Stimulated activated CD8-positive, alpha-beta memory T cell treated with anti-CD3 and anti-CD28 coated beads, Interleukin-12 subunit alpha, Interleukin-12 subunit beta, amount 100 ng/mL, for 24 hours (primary cell): ENCODE results near the gene TMEM119.

ENCODE experiments used
- DNase-seq: peaks from one replicate; pipeline ENCODE4 v3.0.0-alpha.2; 2020; ENCODE audit errors: extremely low read depth

TMEM119 gene

DNA sequence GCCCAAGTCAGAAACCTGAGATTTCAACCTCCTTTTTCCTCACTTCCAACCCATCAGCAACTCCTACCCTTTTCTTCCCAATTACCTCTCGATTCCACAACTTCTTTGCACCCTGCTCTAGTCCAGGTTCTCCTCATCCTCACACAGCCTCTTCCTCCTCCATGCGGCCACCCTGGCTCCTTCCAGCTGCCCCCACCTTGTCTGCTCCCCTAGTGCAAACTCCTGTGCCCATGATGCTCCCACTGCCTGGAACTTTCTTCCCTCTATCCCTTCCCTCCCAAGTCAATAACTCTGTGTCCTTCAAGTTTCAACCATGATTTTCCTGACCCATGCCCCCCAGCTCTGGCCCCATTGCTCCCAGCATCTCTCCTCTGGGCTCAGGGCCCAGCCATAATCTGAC lies 18.5 kb upstream of the TMEM119 start:
- no peak for DNase-seq

DNA sequence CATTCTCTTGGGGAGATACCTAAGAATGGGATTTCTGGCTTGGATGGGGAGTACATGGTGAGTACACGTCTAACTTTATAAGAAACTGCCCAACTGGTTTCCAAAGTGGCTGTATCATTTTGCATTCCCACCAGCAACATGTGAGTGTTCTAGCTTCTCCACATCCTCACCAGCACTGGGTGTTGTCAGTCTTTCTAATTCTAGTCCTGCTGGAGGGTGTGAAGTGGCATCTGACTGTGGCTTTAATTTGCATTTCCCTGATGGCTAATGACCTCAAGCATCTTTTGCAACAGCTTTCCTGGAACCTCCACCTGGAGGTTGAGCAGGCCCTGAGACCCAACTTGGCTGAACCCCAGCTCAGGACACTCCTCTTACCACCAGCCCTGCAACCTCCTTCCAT lies 18.0 kb upstream of the TMEM119 start:
- no peak for DNase-seq

DNA sequence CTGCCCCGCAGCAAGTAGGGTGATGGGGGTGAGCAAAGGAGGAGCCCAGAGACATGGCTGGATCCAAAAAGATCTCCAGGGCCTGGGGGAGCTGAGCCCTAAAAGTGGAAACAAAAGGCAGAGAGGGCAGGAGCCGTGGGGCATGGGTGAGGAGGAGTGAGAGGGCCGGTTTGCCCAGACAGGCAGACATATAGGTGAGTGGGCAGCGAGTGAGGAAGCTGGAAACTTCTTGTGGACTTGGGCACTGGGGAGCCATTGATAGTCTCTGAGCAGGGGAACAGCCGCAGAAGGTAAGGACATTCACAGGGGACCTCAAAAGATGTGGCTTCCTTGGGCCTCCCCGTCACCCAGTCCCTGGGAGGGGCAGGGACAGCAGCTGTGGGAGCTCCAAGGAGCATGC lies 16.8 kb upstream of the TMEM119 start:
- DNase-seq = no peak

DNA sequence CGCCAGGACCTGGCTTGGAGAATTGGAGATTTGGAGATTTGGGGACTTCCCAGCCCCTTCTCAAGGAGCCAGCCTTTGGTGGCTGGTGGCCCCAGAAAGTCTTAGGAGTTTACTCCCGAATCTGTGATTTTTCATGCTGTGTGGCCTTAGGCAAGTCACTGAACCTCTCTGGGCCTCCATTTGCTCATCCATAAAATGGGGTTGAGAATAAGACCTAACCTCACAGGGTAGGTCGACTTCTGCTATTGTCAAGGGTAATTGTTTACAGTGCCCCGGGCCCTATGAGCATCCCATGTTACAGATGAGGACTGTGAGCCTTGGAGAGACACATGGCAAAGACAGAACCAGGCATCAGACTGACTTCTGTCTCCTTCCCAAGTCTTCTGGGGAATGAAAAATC lies 16.2 kb upstream of the TMEM119 start:
- DNase-seq = no peak

DNA sequence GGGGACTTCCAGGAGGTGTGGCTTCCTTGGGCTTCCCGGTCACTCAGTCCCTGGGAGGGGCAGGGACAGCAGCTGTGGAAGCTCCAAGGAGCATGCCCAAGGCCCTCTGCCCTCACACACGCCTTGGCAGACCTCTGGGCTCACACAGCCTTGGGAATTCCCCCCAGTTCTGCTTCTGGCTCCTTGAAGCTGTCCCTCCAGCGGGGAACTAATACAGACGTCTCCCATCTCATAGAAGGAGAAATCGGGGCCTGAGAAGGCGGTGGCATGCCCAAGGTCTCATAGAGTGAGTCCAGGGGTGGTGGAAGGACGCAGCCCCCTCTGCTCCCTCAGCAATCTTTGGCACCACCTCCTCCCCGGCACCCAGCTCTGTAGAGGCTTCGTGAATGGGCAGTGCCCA lies 15.7 kb upstream of the TMEM119 start:
- no peak for DNase-seq

DNA sequence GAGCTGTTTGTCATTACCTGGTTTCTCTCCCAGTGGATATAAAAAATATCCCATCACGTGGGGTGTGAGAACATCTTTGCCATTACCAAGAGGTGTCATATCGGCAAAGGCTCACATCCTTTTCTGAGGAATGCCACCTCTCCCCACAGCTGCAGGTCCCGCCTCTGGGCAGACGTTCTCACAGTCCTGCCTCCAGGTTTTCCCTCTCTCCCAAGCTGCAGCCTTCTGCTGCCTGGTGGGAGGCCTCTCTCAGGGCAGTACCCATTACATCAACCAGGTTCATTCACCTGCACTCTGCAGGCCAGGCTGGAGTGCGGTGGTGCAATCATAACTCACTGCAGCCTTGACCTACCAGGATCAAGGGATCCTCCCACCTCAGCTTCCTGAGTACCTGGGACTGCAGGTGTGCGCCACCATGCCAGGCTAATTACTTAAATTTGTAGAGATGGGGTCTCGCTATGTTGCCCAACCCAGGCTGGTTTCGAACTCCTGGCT lies 15.0 kb upstream of the TMEM119 start:
- no peak for DNase-seq

DNA sequence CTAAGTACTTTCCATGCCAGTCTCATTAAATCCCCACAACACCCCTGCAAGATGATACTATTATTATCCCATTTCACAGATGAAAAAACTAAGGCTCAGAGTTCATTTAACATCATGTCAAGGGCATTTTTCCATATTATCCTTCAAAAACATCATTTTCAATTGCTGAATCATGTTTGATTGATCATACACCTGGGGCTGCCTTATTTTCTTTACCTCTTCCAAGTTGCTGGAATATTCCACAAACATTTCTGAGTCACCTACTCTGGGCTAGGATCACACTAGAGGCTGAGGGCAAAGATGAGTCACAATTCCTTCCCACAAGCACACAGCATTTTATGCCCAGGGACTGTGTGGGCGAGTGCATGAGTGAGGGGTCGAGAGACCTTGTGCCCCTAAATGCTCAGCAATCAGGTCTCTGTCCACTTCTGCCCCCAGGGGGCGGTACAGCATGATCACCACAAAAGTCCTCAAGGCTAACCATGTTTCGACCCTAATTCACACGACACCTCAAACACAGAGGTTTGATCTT lies 14.1 kb upstream of the TMEM119 start:
- DNase-seq = no peak

DNA sequence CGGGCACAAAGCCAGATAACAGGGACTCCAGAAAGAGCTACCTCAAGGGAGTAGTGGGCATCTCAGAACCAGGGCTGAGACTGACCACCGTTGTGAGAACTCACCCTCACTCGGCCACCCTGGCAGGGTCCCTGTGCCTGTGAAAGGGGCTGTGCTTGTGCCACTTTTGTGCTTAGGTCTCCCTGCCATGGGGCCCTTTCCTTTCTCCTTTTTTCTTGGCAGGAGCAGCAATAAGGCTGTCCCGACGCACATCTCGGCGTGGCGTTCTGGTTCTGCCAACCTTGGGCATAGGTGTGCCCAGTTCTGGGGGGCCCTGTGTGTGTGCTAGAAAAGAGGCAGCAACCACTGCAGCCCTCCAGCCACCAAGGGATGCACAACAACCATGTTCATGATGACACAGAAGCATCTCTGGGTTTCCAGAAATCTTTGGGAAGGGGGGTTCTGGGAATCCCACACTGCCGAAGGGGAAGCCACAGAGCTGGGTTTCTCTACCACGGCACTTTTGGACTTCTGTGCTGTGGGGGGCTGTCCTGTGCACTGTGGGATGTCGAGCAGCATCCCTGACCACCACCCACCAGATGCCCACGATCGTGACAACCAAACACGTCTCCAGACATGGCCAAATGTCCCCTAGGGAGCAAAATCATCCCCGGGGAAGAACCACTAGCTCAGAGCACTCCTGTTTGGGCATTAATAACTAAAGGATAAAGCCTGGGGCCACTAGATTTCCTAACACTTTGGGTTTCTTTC lies 13.1 kb upstream of the TMEM119 start:
- DNase-seq = no peak

DNA sequence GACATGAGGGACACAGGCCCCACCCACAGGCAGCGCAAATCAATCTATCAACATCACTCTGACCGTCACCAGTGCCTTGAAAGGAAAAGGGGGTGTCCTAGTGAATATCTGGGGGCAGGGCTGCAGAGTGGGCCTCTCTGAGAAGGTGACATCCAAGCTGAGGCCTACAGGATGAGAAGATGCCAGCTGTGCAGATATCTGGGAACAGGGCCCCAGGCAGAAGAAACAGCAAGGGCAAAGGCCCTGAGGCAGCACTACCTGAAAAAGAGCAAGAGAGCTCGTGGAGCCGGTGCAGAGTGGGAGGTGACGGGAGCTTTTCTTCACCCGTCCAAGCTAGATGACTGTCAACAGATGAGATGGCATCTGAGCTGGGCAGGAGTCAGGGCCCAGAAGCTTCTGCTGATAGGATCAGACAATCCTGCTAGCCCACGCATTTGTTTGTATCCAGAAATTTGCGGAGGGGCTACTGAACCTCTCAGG lies 12.5 kb upstream of the TMEM119 start:
- DNase-seq = no peak

DNA sequence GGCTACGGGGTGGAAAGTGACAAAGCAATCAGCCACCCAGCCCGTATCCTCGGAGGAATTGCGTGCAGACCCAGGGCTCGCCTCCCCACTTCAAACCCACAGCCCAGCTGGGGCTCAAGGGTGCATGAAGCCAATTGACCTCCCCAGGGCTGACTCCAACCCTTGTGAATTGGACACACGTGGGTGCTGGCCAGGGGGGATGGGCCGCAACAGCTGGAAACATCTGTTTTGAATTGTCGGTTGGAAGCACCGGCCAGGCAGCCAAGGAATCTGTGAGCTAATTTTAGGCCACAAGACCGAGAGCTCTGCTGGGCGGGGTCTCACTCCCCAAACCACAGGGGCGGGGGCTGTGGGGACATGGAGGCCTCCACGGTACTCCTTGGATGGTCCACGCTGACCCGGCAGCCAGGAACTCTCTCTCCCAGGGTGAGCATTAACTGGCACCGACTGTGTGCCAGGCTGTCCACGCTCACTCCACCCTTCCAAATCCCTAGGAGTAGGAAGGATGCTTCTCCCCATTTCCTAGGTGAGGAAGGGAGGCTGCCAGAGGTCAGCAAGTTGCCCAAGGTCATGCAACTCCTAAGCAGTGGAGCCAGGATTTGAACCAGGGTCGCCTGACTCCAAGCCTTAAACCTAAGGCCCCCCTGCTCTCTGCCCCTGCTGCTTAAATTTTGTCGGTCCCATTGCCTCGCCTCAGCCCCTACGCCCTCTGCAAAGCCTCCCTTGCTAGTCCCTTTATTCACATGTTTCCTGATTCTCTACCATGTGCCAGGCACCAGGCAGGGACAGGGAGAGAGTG lies 11.9 kb upstream of the TMEM119 start:
- no peak for DNase-seq

DNA sequence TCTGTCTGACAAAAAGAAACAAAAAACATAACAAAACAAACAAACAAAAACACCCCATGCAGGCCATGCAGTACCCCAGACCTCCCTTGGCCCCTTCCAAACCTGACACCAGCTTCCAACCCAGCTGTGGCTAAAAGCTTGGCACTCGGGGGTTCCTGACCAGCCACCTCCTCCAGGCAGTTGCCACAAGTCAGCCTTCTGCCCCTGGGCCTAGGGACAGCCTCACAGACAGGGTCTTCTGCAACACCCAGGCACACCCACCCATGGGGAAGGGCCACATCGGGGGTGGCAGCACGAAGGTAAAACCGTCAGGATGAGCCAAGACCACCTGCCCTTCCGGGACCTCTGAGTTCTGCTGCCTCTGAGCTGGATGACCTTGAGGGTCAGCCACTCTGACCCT lies 10.7 kb upstream of the TMEM119 start:
- DNase-seq = no peak

DNA sequence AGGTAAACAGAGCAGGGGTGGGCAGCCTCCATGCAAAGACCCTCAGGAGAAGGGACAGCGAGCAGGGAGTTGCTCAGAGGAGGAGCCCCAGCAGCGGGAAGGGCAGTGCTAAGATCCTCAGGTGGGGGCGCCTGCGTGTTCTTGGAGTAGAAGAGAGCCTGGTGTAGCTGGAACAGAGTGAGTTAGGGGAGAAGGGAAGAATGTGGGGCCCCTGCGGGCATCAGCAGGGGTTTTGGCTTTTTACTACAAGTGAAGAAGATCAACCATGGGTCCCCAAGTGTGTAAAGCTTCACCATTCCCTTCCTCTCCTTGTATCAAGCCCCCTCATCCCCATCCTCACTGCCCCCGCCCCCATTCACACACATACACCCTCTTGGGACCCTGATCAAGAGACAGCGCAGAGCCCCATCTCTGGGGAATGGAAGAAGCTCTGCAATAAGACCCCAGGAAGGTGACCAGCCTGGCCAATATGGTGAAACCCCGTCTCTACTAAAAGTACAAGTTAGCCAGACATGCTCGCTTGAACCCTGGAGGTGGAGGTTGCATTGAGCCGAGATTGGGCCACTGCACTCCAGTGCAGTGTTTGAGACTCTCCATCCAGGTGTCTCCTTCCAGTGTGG lies 10.2 kb upstream of the TMEM119 start:
- no peak for DNase-seq

DNA sequence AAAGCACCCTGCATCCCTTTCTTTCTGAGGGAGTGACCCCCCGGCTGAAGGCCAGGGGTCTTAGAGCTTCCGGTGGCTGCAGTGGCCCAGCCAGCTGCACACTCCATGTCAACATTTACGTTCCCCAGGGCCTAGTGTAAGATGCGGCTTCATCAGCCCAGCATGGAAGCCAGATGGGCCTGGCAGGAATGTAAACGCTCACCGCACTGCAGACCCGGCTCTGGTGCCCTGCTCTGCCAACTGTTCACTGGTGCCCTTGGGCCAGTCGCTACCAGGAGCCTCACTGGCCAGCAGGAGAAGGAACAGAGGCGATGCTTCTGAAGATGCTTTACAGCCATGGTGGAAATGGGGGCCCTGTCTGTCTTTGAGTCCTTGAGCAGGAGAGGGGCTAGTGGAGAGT lies 8.6 kb upstream of the TMEM119 start:
- no peak for DNase-seq

DNA sequence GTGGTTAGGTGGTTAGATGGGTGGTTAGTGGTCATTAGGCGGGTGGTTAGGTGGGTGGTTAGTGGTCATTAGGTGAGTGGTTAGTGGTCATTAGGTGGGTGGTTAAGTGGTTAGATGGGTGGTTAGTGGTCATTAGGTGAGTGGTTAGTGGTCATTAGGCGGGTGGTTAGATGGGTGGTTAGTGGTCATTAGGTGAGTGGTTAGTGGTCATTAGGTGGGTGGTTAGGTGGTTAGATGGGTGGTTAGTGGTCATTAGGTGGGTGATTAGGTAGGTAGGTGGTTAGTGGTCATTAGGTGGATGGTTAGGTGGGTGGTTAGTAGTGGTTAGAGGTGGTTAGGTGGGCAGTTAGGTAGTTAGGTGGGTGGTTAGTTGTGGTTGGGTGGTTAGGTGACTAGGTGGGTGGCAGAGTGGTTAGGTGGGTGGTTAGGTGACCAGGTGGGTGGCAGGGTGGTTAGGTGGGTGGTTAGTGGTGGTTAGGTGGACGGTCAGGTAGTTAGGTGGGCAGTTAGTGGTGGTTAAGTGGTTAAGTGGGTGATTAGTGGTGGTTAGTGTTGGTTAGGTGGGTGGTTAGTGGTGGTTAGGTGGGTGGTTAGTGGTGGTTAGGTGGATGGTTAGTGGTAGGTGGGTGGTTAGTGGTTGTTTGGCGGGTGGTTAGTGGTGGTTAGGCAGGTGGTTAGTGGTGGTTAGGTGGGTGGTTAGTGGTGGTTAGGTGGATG lies 8.0 kb upstream of the TMEM119 start:
- DNase-seq = no peak

DNA sequence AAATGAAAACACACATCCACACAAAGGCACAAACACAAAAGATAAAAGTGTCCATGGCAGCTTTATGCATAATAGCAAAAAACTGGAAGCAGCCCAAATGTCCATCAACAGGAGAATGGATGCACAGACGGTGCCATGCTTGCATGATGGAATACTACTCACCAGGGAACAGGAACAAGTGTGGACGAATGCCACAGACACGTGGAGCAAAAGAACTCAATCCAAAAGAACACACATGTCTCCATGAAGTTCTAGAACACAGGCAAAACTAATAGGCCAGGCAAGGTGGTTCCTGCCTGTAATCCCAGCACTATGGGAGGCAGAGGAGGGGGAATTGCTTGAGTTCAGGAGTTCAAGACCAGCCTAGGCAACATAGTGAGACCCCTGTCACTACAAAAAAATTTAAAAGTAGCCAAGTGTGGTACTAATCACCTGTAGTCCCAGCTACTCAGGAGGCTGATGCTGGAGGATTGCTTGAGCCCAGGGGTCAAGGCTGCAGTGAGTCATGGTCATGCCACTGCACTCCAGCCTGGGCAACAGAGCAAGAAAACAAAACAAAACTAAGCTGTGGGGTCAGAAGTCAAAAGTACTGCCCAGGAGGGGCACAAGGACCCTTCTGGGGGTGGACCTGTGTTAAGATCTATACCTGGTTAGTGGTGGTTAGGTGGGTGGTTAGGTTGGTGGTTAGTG lies 7.3 kb upstream of the TMEM119 start:
- DNase-seq = no peak

DNA sequence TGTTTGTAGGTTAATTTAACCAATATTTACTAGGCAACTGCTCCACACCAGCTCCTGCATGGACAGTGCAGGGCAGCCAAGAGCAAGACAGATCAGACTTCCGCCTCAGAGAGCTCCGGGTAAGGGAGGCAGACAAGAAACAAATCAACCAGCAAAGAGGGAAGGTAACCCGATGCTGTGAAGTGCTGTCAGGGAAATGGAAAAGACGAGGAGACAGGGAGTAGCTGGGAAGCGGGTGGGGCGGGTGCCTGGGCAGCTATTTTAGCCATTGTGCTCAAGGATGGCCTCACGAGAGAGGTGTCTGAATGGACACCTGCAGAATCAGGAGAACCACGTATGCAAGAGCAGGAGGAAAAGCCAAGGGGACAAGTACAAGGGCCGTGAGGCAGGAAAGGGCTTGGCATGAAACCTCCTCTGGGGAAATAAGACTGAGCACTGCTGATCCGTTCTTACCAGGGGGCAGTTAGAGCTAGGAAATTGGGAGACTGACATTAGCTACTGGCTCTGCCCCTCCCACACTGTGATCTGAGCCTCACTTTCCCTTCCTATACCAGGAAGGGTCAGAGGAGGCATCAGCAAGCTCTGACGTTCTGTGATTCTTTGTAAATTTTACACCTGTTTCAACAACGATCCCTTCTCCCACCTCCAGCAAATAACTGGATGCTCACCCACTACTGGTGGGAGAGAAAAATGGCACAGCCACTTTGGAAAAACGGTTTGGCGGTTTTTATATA lies 6.5 kb upstream of the TMEM119 start:
- DNase-seq = no peak

DNA sequence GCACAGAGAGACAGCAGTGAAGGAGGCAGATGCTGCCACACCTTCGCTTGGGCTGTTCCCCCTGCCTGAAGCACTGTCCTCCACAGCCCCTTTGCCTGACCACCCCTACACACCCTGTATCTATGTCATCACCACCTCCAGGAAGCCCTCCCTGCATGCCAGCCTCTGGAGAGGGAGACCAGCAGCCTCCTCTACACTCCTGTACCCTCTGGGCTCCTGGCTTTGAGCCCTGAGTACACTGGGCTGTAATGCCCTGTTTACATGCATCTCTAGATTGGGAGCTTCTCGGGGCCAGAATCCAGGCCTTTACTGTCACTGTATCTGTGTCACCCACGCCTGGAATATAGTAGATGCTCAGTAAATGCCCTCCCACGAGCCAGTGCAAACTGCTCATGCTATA lies 5.9 kb upstream of the TMEM119 start:
- DNase-seq = no peak

DNA sequence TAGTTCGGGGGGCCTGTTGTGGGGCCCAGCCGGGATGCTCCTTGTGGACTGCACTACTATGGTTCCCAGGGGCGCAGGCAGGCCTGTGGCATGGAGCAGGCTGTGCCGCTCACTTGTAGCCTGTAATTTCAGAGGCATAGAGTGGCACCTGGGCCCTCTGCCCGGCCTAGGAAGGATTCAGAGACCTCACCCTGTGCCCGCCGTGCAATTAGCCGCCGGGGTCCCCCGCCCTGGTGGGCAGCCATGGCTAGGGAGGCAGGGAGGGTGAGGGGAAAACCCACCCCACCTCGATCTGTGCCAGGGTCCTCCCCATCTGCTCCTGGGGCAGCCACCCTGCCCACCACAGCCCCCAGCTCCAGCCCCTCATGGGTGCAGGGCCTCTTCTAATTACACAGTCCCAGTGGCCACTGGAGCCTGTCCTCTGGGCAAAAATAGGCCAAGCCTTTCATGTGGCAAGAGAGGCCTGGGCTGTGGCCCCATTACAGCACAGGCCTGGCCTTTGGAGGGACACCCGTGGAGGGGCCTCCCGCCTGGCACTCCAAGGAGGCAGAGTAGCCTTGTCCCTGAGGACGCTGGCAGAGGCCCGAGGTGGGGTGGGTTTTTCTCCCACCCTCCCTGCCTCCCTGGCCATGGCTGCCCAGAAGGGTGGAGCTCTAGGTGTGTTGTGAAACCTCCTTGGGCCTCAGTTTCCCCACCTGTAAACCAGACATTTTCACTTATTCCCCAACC lies 5.3 kb upstream of the TMEM119 start:
- no peak for DNase-seq

DNA sequence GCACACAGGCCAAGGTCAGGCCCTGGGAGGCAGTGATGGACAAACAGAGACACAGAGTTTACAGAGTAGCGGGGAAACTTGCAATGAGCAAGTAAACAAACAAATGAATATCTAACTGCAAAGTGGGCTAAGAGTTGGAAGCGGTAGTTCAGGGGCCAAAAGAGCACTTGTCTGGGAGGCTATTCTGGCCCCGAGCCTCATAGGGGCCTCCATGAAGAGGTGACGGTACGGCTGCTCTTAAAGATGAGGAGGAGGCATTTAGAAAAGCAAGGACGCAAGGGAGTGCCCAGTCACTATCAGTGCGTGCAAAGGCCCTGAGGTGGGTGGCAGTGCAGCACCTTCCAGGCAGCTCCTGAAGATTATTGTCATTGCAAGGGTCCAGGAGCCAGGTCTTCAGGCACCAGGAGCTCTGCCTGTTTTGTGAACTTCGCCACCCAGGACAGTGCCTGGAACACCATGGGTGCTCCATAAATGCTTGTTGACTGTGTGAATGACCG lies 4.4 kb upstream of the TMEM119 start:
- DNase-seq = no peak

DNA sequence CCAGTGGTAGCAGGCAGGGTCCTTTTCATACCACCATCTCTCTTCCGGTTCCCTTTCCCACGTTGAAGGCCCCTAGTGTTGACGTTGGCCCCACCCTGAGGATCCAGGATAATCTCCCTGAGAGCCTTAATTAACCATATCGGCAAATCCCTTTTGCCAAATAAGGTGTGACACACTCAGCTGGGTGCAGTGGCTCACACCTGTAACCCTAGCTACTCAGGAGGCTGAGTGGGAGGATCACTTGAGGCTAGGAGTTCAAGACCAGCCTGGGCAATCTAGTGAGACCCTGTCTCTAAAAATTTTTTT lies 2.8 kb upstream of the TMEM119 start:
- DNase-seq = no peak
